ENCODE measurements around the gene RFT1. TPM values are rescaled to one million over a fixed set of nuclear protein-coding genes. Genes with fewer than 3 reads are reported as not detected.
A peak's percentile ranks its signal among the peaks of the same experiment; 100 is the strongest.

Gene RFT1
- total RNA-seq, 4 donors from 2014 or later, result 2.2 to 10.3 (median 8.5) TPM

DNA sequence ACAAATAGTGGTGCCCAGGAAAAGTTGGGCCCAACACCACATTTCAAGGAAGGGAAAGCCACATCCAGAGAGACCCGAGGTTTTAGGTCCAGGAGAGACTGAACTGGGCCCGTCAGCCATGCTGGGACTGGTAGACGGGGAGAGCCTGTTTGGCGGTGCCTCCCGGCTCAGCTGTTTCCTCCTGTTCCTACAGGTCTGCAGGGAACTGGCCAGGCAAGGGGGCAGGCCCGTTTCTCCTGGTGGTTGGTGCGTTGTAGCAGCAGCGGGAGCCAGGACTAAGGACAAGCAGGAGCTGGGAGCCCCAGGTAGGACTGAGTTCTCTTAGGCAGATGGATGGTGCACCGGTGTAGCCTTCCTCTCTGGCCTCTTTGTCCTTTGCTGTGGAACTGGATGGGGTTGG, 34.7 kb upstream of the RFT1 start:
- in situ Hi-C loops (cut with MboI; ENCODE audit: low pct_ligation_motif_present in 1 of 4, low pct_unique_long_range_greater_than_20kb in 1 of 4, low sequenced_read_pairs in 3 of 4), result no loop called here
- Histone ChIP-seq H3K4me3 (no peak overlapping the region), H3K27ac (no peak overlapping the region), H3K4me1 (peaks cover 17 to 56% (median 38%) of the 10 kb centered on the region in 4 donors), H3K27me3 (no peaks in the 10 kb centered on the region), H3K9me3 (no peaks in the 10 kb centered on the region), H3K36me3 (no peaks in the 10 kb centered on the region)
- intact Hi-C loops (cut with DNase I; ENCODE audit: low total_unique reads), result no loop called here
- TF ChIP-seq, protein P1, sequence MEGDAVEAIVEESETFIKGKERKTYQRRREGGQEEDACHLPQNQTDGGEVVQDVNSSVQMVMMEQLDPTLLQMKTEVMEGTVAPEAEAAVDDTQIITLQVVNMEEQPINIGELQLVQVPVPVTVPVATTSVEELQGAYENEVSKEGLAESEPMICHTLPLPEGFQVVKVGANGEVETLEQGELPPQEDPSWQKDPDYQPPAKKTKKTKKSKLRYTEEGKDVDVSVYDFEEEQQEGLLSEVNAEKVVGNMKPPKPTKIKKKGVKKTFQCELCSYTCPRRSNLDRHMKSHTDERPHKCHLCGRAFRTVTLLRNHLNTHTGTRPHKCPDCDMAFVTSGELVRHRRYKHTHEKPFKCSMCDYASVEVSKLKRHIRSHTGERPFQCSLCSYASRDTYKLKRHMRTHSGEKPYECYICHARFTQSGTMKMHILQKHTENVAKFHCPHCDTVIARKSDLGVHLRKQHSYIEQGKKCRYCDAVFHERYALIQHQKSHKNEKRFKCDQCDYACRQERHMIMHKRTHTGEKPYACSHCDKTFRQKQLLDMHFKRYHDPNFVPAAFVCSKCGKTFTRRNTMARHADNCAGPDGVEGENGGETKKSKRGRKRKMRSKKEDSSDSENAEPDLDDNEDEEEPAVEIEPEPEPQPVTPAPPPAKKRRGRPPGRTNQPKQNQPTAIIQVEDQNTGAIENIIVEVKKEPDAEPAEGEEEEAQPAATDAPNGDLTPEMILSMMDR (IDR thresholded peaks at IDR 0.05), result no peak
- TF ChIP-seq POLR2A (IDR thresholded peaks at IDR 0.05) (no peak), POLR2AphosphoS5 (IDR thresholded peaks at IDR 0.05) (no peak), EP300 (IDR thresholded peaks at IDR 0.05; ENCODE audit: low read depth) (no peak)
- no peak for DNase-seq
- WGBS, 2 donors (ENCODE audit: low coverage in 1 of 2), result 78% methylated on average over 9 of the region's 9 CpGs; no CpG with 5 or more reads in 1 of the 2 donors

DNA sequence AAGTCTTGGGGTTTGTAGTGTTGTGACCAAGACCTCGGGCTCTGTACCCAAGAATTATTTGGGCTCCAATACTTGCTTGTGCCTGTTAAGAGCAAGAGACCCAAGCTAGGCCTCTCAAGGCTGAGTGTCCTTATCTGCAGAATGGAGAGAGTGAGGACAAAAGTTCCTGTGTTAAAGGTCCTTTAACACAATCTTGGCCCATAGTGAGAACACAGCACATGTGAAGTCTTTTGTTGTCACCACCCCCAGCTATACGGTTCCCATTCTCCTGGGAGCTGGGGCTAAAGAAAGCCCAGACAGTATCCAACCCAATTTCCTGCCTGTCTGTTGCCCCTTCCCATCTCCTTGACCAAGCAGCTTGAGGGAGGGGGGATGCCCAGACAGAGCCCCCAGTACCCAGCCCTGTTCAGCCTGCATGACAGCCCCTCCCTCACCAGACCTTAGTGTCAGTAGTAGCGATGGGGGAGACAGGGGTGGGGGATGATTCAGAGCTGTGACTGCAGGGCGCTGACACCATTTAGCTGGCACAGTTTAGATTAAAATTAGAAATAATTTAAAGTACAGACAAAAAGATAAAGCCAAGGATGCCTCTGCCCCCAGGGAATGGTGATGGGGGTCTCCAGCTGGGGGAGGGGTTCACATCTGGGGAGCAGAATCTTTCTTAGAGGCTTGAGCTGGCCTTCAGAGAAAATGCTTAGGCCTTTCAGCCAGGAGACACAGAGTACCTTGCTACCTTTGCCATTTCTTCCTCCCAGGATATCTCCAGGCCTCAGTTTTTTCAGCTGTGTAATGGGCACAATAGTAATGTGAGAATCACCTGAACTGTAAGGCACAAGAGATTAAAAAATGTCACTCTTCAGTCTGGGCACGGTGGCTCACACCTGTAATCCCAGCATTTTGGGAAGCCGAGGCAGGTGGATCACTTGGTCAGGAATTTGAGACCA, 33.5 kb upstream of the RFT1 start:
- intact Hi-C loops (cut with DNase I; ENCODE audit: low total_unique reads), result no loop called here
- H3K4me1 ChIP-seq, result peaks cover 12 to 60% (median 42%) of the 10 kb centered on the region in 4 donors
- in situ Hi-C loops (cut with MboI; ENCODE audit: low pct_ligation_motif_present in 1 of 4, low pct_unique_long_range_greater_than_20kb in 1 of 4, low sequenced_read_pairs in 3 of 4), result no loop called here
- no peak for DNase-seq
- H3K27ac ChIP-seq, result peak overlapping the region; percentile 14 to 95 (median 92)
- TF ChIP-seq, protein P1 (IDR thresholded peaks at IDR 0.05), result no peak
- no peak for TF ChIP-seq POLR2AphosphoS5 (IDR thresholded peaks at IDR 0.05)
- TF ChIP-seq POLR2A (IDR thresholded peaks at IDR 0.05), result no peak
- no peak for TF ChIP-seq EP300 (IDR thresholded peaks at IDR 0.05; ENCODE audit: low read depth)
- no peaks in the 10 kb centered on the region for H3K9me3 ChIP-seq
- H3K36me3 ChIP-seq, result no peaks in the 10 kb centered on the region
- no peaks in the 10 kb centered on the region for H3K27me3 ChIP-seq
- H3K4me3 ChIP-seq, result peak overlapping the region in 2 of 4 donors; percentile 84 to 90
- 74 to 100% methylated on average over 2 to 6 of the region's 6 CpGs for WGBS, 2 donors (ENCODE audit: low coverage in 1 of 2)

DNA sequence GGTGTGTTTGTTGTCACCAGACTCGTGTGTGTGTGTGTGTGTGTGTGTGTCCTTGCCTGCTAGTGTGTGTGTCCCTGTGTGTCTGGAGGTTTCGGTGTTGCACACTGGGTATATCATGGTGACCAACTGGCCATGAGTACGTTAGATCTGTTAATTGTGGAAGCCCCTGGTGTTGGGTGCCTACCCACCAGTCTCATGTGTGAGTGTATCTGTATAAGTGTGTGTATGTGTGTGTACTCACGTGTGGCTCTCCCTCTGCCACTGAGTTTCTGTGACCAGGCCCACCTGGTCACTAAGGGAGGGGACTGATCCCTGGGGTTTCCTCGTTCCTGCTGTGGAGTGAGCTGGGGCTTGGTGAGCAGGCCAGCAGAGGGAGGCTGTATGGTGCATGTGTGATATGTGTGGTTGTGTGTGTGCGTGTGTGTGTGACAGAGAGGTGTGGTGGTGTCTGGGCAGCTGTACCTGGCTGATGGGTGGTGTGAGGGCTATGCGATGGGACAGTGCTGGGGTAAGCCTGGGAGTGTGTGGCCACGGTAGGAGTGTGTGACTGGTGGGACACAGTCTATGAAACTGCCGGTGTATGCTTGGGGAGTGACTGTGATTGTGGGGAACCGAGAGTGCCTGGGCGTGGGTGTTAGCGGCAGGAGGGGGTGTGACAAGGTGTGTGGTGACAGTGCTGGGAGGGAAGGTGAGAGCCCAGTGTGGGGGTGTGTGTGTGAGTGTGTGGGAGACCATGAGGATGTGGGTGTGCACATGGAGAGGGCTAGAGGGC, 32.6 kb upstream of the RFT1 start:
- H3K4me3 ChIP-seq, result peak overlapping the region; percentile 84 to 99 (median 94)
- DNase-seq, result peak; percentile 70
- in situ Hi-C loops (cut with MboI; ENCODE audit: low pct_ligation_motif_present in 1 of 4, low pct_unique_long_range_greater_than_20kb in 1 of 4, low sequenced_read_pairs in 3 of 4) (no loop called here), intact Hi-C loops (cut with DNase I; ENCODE audit: low total_unique reads) (no loop called here)
- WGBS, 2 donors (ENCODE audit: low coverage in 1 of 2), result 11 to 40% methylated on average over 3 to 12 of the region's 12 CpGs
- no peaks in the 10 kb centered on the region for H3K27me3 ChIP-seq
- no peak for TF ChIP-seq EP300 (IDR thresholded peaks at IDR 0.05; ENCODE audit: low read depth)
- TF ChIP-seq, protein P1 (IDR thresholded peaks at IDR 0.05), result peak in 1 of 5 experiments; percentile 42
- TF ChIP-seq POLR2AphosphoS5 (IDR thresholded peaks at IDR 0.05), result peak in 2 of 3 donors; percentile 40 to 67
- peak; percentile 49 for TF ChIP-seq POLR2A (IDR thresholded peaks at IDR 0.05)
- H3K9me3 ChIP-seq, result no peaks in the 10 kb centered on the region
- peak overlapping the region; percentile 91 to 95 (median 94) for H3K27ac ChIP-seq
- peaks cover 14 to 61% (median 48%) of the 10 kb centered on the region in 4 donors for H3K4me1 ChIP-seq
- H3K36me3 ChIP-seq, result no peaks in the 10 kb centered on the region

Data from transverse colon (tissue), 4 donors.